ENCODE results near the gene DFFB.

Gene DFFB

DNA sequence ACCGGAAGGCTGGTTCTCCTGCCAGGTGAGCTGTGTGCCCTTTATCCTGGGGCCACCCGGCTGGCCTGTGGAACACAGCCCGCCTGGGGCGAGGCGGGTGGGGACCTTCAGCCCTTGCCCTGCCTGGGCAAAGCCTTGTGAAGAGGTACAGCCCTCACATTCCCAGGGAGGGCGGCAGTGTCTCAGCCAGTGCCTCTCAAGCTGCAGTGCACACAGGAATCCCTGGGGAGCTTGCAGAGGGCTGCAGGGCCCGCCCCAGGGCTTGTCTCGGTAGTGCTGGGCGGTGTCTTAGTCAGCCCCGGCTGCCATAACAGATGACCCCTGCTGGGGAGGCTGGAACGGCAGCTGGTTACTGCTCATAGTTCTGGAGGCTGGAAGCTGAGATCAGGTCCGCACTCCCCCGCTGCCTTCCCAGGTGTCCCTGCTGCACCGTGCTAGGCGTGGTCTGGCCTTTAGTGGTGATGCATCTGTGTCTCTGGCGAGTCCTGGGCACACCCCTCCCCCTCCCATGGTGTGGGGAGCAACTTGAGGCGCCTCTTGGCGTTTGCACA is 12.6 kb downstream of the DFFB start:
- Histone ChIP-seq H3K27me3 (ENCODE audit: insufficient read depth, low read length) (no peaks in the 10 kb centered on the region), H3K27ac (ENCODE audit: low read depth, low read length) (no peak overlapping the region), H3K4me2 (ENCODE audit: low read length) (no peak overlapping the region), H2AK5ac (ENCODE audit: low read length) (no peak overlapping the region), H3K4me3 (ENCODE audit: low read depth, low read length) (no peak overlapping the region), H3K36me3 (ENCODE audit: control insufficient read depth in 1 of 2, insufficient read depth in 2 of 2, low read length in 2 of 2) (peaks cover 0 to 12% of the 10 kb centered on the region in 2 experiments), H3K4ac (ENCODE audit: low read depth, low read length) (no peak overlapping the region), H3K79me1 (ENCODE audit: low read length) (no peaks in the 10 kb centered on the region), H3K4me1 (ENCODE audit: control insufficient read depth in 1 of 2, insufficient read depth in 2 of 2, low read length in 2 of 2) (peaks cover 8 to 15% of the 10 kb centered on the region in 2 experiments), H2AFZ (ENCODE audit: insufficient read depth, low read length, poor library complexity) (no peak overlapping the region), H2BK12ac (ENCODE audit: low read length) (no peak overlapping the region), H3K14ac (ENCODE audit: low read length) (no peak overlapping the region), H3K79me2 (ENCODE audit: control insufficient read depth, insufficient read depth, low read length, poor library complexity) (no peaks in the 10 kb centered on the region), H3K9ac (ENCODE audit: low read length) (no peak overlapping the region), H3K18ac (ENCODE audit: low read length) (no peak overlapping the region), H3K9me3 (ENCODE audit: insufficient read depth, low read depth, low read length) (peaks cover 10% of the 10 kb centered on the region), H4K8ac (ENCODE audit: low read depth, low read length) (no peak overlapping the region), H4K91ac (ENCODE audit: low read depth, low read length) (peak overlapping the region; percentile 25), H2BK120ac (ENCODE audit: insufficient read depth, low read length, poor library complexity) (no peak overlapping the region), H2BK5ac (ENCODE audit: low read depth, low read length, poor library complexity) (no peak overlapping the region), H4K12ac (ENCODE audit: low read depth, low read length) (no peak overlapping the region), H3K23ac (ENCODE audit: low read length) (no peak overlapping the region)
- DNase-seq, result peak; percentile 99 to 100
- WGBS (ENCODE audit: extremely low coverage, insufficient coverage, insufficient read length), result no CpG with 5 or more reads among the region's 18 CpGs

DNA sequence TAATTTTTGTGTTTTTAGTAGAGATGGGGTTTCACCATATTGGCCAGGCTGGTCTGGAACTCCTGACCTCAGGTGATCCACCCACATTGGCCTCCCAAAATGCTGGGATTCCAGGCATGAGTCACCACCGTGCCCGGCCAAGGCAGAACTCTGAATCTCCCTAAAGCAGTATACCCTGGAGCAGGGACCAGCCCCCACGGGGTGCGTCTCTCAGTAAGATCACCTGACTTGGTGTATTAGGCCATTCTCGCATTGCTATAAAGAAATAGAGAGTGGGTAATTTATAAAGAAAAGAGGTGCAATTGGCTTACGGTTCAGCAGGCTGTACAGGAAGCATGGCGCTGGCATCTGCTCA is 14.2 kb downstream of the DFFB start:
- H2AFZ ChIP-seq (ENCODE audit: insufficient read depth, low read length, poor library complexity), result no peak overlapping the region
- no peak overlapping the region for H3K4ac ChIP-seq (ENCODE audit: low read depth, low read length)
- no peak overlapping the region for H2BK120ac ChIP-seq (ENCODE audit: insufficient read depth, low read length, poor library complexity)
- H4K91ac ChIP-seq (ENCODE audit: low read depth, low read length), result no peak overlapping the region
- H4K12ac ChIP-seq (ENCODE audit: low read depth, low read length), result no peak overlapping the region
- no peak overlapping the region for H4K8ac ChIP-seq (ENCODE audit: low read depth, low read length)
- peaks cover 0 to 13% of the 10 kb centered on the region in 2 experiments for H3K36me3 ChIP-seq (ENCODE audit: control insufficient read depth in 1 of 2, insufficient read depth in 2 of 2, low read length in 2 of 2)
- H3K23ac ChIP-seq (ENCODE audit: low read length), result no peak overlapping the region
- H2BK12ac ChIP-seq (ENCODE audit: low read length), result no peak overlapping the region
- H2AK5ac ChIP-seq (ENCODE audit: low read length), result no peak overlapping the region
- H3K4me2 ChIP-seq (ENCODE audit: low read length), result no peak overlapping the region
- H3K14ac ChIP-seq (ENCODE audit: low read length), result no peak overlapping the region
- peaks cover 11% of the 10 kb centered on the region for H3K9me3 ChIP-seq (ENCODE audit: insufficient read depth, low read depth, low read length)
- no peak overlapping the region for H3K18ac ChIP-seq (ENCODE audit: low read length)
- H3K79me1 ChIP-seq (ENCODE audit: low read length), result no peaks in the 10 kb centered on the region
- peak; percentile 95 to 96 for DNase-seq
- H3K79me2 ChIP-seq (ENCODE audit: control insufficient read depth, insufficient read depth, low read length, poor library complexity), result no peaks in the 10 kb centered on the region
- no peak overlapping the region for H2BK5ac ChIP-seq (ENCODE audit: low read depth, low read length, poor library complexity)
- no peaks in the 10 kb centered on the region for H3K27me3 ChIP-seq (ENCODE audit: insufficient read depth, low read length)
- H3K27ac ChIP-seq (ENCODE audit: low read depth, low read length), result no peak overlapping the region
- no CpG with 5 or more reads among the region's 7 CpGs for WGBS (ENCODE audit: extremely low coverage, insufficient coverage, insufficient read length)
- H3K4me1 ChIP-seq (ENCODE audit: control insufficient read depth in 1 of 2, insufficient read depth in 2 of 2, low read length in 2 of 2), result peaks cover 8 to 15% of the 10 kb centered on the region in 2 experiments
- no peak overlapping the region for H3K9ac ChIP-seq (ENCODE audit: low read length)
- H3K4me3 ChIP-seq (ENCODE audit: low read depth, low read length), result no peak overlapping the region

DNA sequence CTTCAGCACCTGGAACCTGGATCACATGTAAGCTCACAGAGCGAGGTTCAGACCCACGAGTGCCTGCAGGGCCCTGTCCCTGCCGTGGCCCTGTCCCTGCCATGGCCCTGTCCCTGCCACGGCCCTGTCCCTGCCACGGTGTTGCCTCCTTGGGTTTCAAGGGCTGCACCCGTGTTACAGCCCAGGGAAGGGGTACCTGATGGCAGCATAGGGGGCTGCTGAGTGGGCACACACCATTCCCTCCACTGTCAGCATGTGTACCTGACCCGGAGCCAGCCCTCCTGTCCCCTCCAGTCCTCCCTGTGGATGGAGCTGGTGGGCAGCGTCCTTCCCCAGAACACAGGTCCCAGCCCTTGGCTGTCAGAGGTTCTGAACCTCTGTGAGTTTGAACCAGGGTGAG is 15.3 kb downstream of the DFFB start:
- Histone ChIP-seq H2BK120ac (ENCODE audit: insufficient read depth, low read length, poor library complexity) (no peak overlapping the region), H4K91ac (ENCODE audit: low read depth, low read length) (no peak overlapping the region), H3K27me3 (ENCODE audit: insufficient read depth, low read length) (no peaks in the 10 kb centered on the region), H3K79me1 (ENCODE audit: low read length) (no peaks in the 10 kb centered on the region), H4K8ac (ENCODE audit: low read depth, low read length) (no peak overlapping the region), H2BK12ac (ENCODE audit: low read length) (no peak overlapping the region), H2BK5ac (ENCODE audit: low read depth, low read length, poor library complexity) (no peak overlapping the region), H2AK5ac (ENCODE audit: low read length) (no peak overlapping the region), H4K12ac (ENCODE audit: low read depth, low read length) (no peak overlapping the region), H3K14ac (ENCODE audit: low read length) (no peak overlapping the region), H3K36me3 (ENCODE audit: control insufficient read depth in 1 of 2, insufficient read depth in 2 of 2, low read length in 2 of 2) (peaks cover 2 to 13% of the 10 kb centered on the region in 2 experiments), H3K4ac (ENCODE audit: low read depth, low read length) (no peak overlapping the region), H3K23ac (ENCODE audit: low read length) (no peak overlapping the region), H3K18ac (ENCODE audit: low read length) (no peak overlapping the region), H3K9ac (ENCODE audit: low read length) (no peak overlapping the region), H3K4me3 (ENCODE audit: low read depth, low read length) (no peak overlapping the region), H3K4me1 (ENCODE audit: control insufficient read depth in 1 of 2, insufficient read depth in 2 of 2, low read length in 2 of 2) (peaks cover 8 to 15% of the 10 kb centered on the region in 2 experiments), H2AFZ (ENCODE audit: insufficient read depth, low read length, poor library complexity) (no peak overlapping the region), H3K9me3 (ENCODE audit: insufficient read depth, low read depth, low read length) (peaks cover 11% of the 10 kb centered on the region), H3K79me2 (ENCODE audit: control insufficient read depth, insufficient read depth, low read length, poor library complexity) (no peaks in the 10 kb centered on the region), H3K4me2 (ENCODE audit: low read length) (no peak overlapping the region), H3K27ac (ENCODE audit: low read depth, low read length) (no peak overlapping the region)
- WGBS (ENCODE audit: extremely low coverage, insufficient coverage, insufficient read length), result no CpG with 5 or more reads among the region's 8 CpGs
- DNase-seq, result no peak

DNA sequence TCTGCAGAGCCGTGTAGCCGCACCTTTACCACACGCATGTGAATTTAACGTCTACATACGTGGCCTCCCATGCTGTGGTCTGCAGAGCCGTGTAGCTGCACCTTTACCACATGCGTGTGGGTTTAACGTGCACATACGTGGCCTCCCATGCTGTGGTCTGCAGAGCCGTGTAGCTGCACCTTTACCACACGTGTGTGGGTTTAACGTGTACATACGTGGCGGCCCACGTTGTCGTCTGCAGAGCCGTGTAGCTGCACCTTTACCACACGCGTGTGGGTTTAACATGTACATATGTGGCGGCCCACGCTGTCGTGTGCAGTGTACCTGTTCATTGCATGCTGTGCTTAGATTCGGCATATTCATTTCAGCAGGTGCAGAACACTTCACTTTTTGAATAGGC is 17.5 kb downstream of the DFFB start:
- Histone ChIP-seq H2BK120ac (ENCODE audit: insufficient read depth, low read length, poor library complexity) (no peak overlapping the region), H3K14ac (ENCODE audit: low read length) (no peak overlapping the region), H2AK5ac (ENCODE audit: low read length) (no peak overlapping the region), H3K27ac (ENCODE audit: low read depth, low read length) (no peak overlapping the region), H2BK12ac (ENCODE audit: low read length) (no peak overlapping the region), H3K4ac (ENCODE audit: low read depth, low read length) (no peak overlapping the region), H2AFZ (ENCODE audit: insufficient read depth, low read length, poor library complexity) (no peak overlapping the region), H3K4me2 (ENCODE audit: low read length) (no peak overlapping the region), H3K4me3 (ENCODE audit: low read depth, low read length) (no peak overlapping the region), H3K9me3 (ENCODE audit: insufficient read depth, low read depth, low read length) (peaks cover 13% of the 10 kb centered on the region), H4K91ac (ENCODE audit: low read depth, low read length) (no peak overlapping the region), H4K12ac (ENCODE audit: low read depth, low read length) (no peak overlapping the region), H3K79me2 (ENCODE audit: control insufficient read depth, insufficient read depth, low read length, poor library complexity) (no peaks in the 10 kb centered on the region), H3K79me1 (ENCODE audit: low read length) (no peaks in the 10 kb centered on the region), H3K9ac (ENCODE audit: low read length) (no peak overlapping the region), H3K4me1 (ENCODE audit: control insufficient read depth in 1 of 2, insufficient read depth in 2 of 2, low read length in 2 of 2) (peaks cover 3 to 9% of the 10 kb centered on the region in 2 experiments), H3K36me3 (ENCODE audit: control insufficient read depth in 1 of 2, insufficient read depth in 2 of 2, low read length in 2 of 2) (peaks cover 2 to 10% of the 10 kb centered on the region in 2 experiments), H2BK5ac (ENCODE audit: low read depth, low read length, poor library complexity) (no peak overlapping the region), H3K18ac (ENCODE audit: low read length) (no peak overlapping the region), H4K8ac (ENCODE audit: low read depth, low read length) (no peak overlapping the region), H3K23ac (ENCODE audit: low read length) (no peak overlapping the region), H3K27me3 (ENCODE audit: insufficient read depth, low read length) (no peaks in the 10 kb centered on the region)
- DNase-seq, result no peak
- WGBS (ENCODE audit: extremely low coverage, insufficient coverage, insufficient read length), result no CpG with 5 or more reads among the region's 23 CpGs
